Caco-2 (cell line): ENCODE results near the gene STAM. TPM values are rescaled to one million over a fixed set of nuclear protein-coding genes. Genes with fewer than 3 reads are reported as not detected.
A peak's percentile ranks its signal among the peaks of the same experiment; 100 is the strongest.

Source experiments
- BruUV-seq: library from RNA; stranded (reverse); fragments of 400-500 nt; replicated peaks from 2 replicates; lab custom pipeline; 2021; lab: Mats Ljungman, UMichigan
- CTCF ChIA-PET: fragments of 300-600 bp; sonication (Branson Sonifier 250); formaldehyde crosslinking; loops from one replicate; lab custom pipeline; 2022; ENCODE audit warnings: antibody characterized with exemption; lab: Charles Lee
- POLR2A ChIA-PET: fragments of 300-600 bp; sonication (Branson Sonifier 250); formaldehyde crosslinking; loops from one replicate; lab custom pipeline; 2022; ENCODE audit warnings: antibody characterized with exemption; lab: Charles Lee
- DNase-seq, 2 experiments: peaks; one replicate each; pipeline versions ENCODE4 v3.0.0 to v3.0.0-alpha.2; 2020 to 2022
- H3K27me3 ChIP-seq: replicated peaks from 2 replicates; pipeline ENCODE4 v1.6.0; 2011; ENCODE audit warnings: low read length; ENCODE audit not compliant: control insufficient read depth, insufficient read depth
- H3K36me3 ChIP-seq: 2 replicates; pipeline ENCODE4 v1.5.1; 2011; ENCODE audit warnings: low read length; ENCODE audit not compliant: control insufficient read depth, insufficient read depth
- H3K4me1 ChIP-seq: fragments of 250-450 bp; sonication (Bioruptor Pico); 2 replicates; pipeline ENCODE4 v1.5.1; 2020; ENCODE audit warnings: mild to moderate bottlenecking
- H3K4me3 ChIP-seq: 2 replicates; pipeline ENCODE4 v1.5.1; 2011; ENCODE audit warnings: low read depth, mild to moderate bottlenecking, control low read depth, low read length
- H3K9me3 ChIP-seq: fragments of 250-450 bp; sonication (Bioruptor Pico); 2 replicates; pipeline ENCODE4 v1.5.1; 2020; ENCODE audit warnings: mild to moderate bottlenecking, moderate library complexity
- H3K27ac Mint-ChIP-seq: one replicate; pipeline ENCODE4 v1.8.0; 2022; ENCODE audit warnings: mixed read lengths; ENCODE audit not compliant: unreplicated experiment
- H3K27me3 Mint-ChIP-seq: one replicate; pipeline ENCODE4 v1.8.0; 2022; ENCODE audit warnings: mixed read lengths; ENCODE audit not compliant: insufficient read depth, unreplicated experiment
- H3K36me3 Mint-ChIP-seq: one replicate; pipeline ENCODE4 v1.8.0; 2022; ENCODE audit warnings: mild to moderate bottlenecking, mixed read lengths; ENCODE audit not compliant: insufficient read depth, unreplicated experiment
- H3K4me1 Mint-ChIP-seq: one replicate; pipeline ENCODE4 v1.8.0; 2022; ENCODE audit warnings: low read depth, mixed read lengths; ENCODE audit not compliant: unreplicated experiment
- H3K4me3 Mint-ChIP-seq: one replicate; pipeline ENCODE4 v1.8.0; 2022; ENCODE audit warnings: mild to moderate bottlenecking, moderate library complexity, mixed read lengths; ENCODE audit not compliant: unreplicated experiment
- H3K9me3 Mint-ChIP-seq: one replicate; pipeline ENCODE4 v1.8.0; 2022; ENCODE audit warnings: mixed read lengths; ENCODE audit not compliant: unreplicated experiment
- intact Hi-C: fragments of 100-400 bp; cut with micrococcal nuclease; formaldehyde crosslinking; loops from one replicate; pipeline ENCODE4 v1.10.0; 2022; ENCODE audit not compliant: unreplicated experiment
- total RNA-seq: library from RNA; stranded (reverse); gene quantifications from 2 replicates; pipeline ENCODE4 v1.2.3, GENCODE V29; 2022
- TF ChIP-seq, protein P1 (sequence below), 2 experiments: fragments of 200-600 bp in 1 of 2; IDR thresholded peaks; 1 replicate in 1 of 2; 2 replicates in 1 of 2; pipeline versions ENCODE4 v1.5.1 to v1.8.0; 2011 to 2022; ENCODE audit warnings: antibody characterized with exemption in 1 of 2, control low read depth in 1 of 2, inconsistent platforms in 1 of 2, low read depth in 1 of 2, low read length in 1 of 2, mild to moderate bottlenecking in 1 of 2, moderate library complexity in 1 of 2; ENCODE audit not compliant: insufficient read depth in 1 of 2, severe bottlenecking in 1 of 2, unreplicated experiment in 1 of 2

The STAM gene
- total RNA-seq, 1 experiment from 2014 or later, result 51.9 TPM

DNA sequence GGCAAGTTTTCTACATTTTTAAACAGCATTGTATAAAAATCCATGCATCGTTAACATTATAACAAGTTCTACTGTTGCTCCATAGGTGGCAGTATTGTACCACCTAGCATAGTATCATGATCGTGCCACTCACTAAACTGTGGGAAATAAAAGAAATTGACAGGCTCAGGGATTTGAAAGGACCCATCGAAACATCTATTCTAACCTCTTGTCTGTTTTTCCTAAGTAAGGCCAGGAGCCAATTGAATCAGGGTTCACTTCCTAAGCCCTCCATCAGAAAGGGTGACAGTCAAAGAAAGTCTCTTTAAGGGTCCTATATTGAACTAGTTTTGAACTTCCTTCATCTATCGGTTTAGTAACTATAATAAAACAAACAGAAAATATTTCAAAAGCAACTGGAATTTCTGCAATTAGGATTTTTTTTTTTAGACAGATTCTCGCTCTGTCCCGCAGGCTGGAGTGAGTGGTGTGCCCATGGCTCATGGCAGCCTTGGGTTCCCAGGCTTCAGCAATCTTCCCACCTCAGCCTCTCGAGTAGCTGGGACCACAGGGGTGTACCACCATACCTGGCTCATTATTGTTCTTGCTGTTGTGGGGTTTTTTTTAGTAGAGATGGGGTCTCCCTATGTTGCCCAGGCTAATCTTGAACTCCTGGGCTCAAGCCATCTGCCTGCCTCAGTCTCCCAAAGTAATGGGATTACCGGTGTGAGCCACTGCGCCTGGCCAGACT, 36.2 kb upstream of the STAM start:
- H3K27me3 ChIP-seq, result no peaks in the 10 kb centered on the region
- peak in 1 of 2 experiments; percentile 65 for DNase-seq
- TF ChIP-seq, protein P1, sequence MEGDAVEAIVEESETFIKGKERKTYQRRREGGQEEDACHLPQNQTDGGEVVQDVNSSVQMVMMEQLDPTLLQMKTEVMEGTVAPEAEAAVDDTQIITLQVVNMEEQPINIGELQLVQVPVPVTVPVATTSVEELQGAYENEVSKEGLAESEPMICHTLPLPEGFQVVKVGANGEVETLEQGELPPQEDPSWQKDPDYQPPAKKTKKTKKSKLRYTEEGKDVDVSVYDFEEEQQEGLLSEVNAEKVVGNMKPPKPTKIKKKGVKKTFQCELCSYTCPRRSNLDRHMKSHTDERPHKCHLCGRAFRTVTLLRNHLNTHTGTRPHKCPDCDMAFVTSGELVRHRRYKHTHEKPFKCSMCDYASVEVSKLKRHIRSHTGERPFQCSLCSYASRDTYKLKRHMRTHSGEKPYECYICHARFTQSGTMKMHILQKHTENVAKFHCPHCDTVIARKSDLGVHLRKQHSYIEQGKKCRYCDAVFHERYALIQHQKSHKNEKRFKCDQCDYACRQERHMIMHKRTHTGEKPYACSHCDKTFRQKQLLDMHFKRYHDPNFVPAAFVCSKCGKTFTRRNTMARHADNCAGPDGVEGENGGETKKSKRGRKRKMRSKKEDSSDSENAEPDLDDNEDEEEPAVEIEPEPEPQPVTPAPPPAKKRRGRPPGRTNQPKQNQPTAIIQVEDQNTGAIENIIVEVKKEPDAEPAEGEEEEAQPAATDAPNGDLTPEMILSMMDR (IDR thresholded peaks at IDR 0.05; ENCODE audit: insufficient read depth in 1 of 2, low read depth in 1 of 2, low read length in 1 of 2, severe bottlenecking in 1 of 2, unreplicated experiment in 1 of 2), result peak; percentile 88 to 89
- intact Hi-C loops, result loop anchor here (1.0 kb wide), 5 partner anchors 136 to 609 kb away; no protein-coding TSS in a partner anchor
- no peak overlapping the region for H3K27ac Mint-ChIP-seq
- H3K4me1 Mint-ChIP-seq, result peaks cover 7% of the 10 kb centered on the region
- H3K4me1 ChIP-seq, result no peaks in the 10 kb centered on the region
- no peaks in the 10 kb centered on the region for H3K9me3 Mint-ChIP-seq
- H3K36me3 Mint-ChIP-seq, result peaks cover 7% of the 10 kb centered on the region
- no peaks in the 10 kb centered on the region for H3K9me3 ChIP-seq
- H3K4me3 ChIP-seq, result no peak overlapping the region
- H3K36me3 ChIP-seq, result no peaks in the 10 kb centered on the region
- no peak overlapping the region for H3K4me3 Mint-ChIP-seq
- ChIA-PET POLR2A (no interaction called here), CTCF (interaction anchor here (0.6 to 0.9 kb wide), 4 partner anchors 50 to 1165 kb away, joined by 3 to 7 read pairs (median 4); no protein-coding TSS in a partner anchor)
- no TSS peak for BruUV-seq
- H3K27me3 Mint-ChIP-seq, result no peaks in the 10 kb centered on the region

DNA sequence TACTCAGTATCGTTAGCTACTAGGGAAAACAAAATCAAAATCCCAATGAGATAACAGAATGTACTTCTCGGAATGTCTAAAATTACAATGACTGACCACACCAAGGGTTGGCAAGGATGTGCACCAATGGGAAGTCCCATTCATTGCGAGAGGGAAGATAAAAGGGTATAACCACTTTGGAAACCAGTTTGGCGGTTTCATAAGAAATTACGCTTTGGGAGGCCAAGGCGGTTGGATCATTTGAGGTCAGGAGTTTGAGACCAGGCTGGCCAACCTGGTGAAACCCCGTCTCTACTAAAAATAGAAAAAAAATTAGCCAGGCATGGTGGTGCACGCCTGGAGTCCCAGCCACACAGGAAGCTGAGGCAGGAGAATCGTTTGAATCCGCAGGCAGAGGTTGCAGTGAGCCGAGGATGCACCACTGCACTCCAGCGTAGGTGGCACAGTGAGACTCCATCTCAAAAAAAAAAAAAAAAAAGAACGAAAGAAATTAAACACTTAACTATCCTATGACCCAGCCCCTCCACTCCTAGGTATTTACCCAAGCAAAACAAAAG, 34.4 kb upstream of the STAM start:
- ChIA-PET POLR2A (no interaction called here), CTCF (interaction anchor here (0.7 kb wide), 2 partner anchors 69 to 148 kb away, joined by 6 to 7 read pairs; no protein-coding TSS in a partner anchor)
- DNase-seq, result no peak
- H3K4me3 Mint-ChIP-seq, result no peak overlapping the region
- H3K27me3 Mint-ChIP-seq, result no peaks in the 10 kb centered on the region
- no peaks in the 10 kb centered on the region for H3K27me3 ChIP-seq
- H3K27ac Mint-ChIP-seq, result no peak overlapping the region
- H3K36me3 ChIP-seq, result no peaks in the 10 kb centered on the region
- H3K9me3 Mint-ChIP-seq, result no peaks in the 10 kb centered on the region
- H3K4me1 Mint-ChIP-seq, result peaks cover 7% of the 10 kb centered on the region
- no peaks in the 10 kb centered on the region for H3K9me3 ChIP-seq
- TF ChIP-seq, protein P1 (IDR thresholded peaks at IDR 0.05; ENCODE audit: insufficient read depth in 1 of 2, low read depth in 1 of 2, low read length in 1 of 2, severe bottlenecking in 1 of 2, unreplicated experiment in 1 of 2), result no peak
- H3K4me3 ChIP-seq, result no peak overlapping the region
- intact Hi-C loops, result no loop called here
- no TSS peak for BruUV-seq
- peaks cover 15% of the 10 kb centered on the region for H3K36me3 Mint-ChIP-seq
- no peaks in the 10 kb centered on the region for H3K4me1 ChIP-seq

GRCh38 chr10:17616403-17617030, 27.4 kb upstream of the STAM start:
- peak; percentile 83 to 89 for DNase-seq
- peaks cover 6% of the 10 kb centered on the region for H3K4me1 Mint-ChIP-seq
- H3K36me3 Mint-ChIP-seq, result peaks cover 24% of the 10 kb centered on the region
- H3K27me3 Mint-ChIP-seq, result no peaks in the 10 kb centered on the region
- H3K27ac Mint-ChIP-seq, result peak overlapping the region; percentile 32
- TF ChIP-seq, protein P1 (IDR thresholded peaks at IDR 0.05; ENCODE audit: insufficient read depth in 1 of 2, low read depth in 1 of 2, low read length in 1 of 2, severe bottlenecking in 1 of 2, unreplicated experiment in 1 of 2), result peak in 1 of 2 experiments; percentile 8
- H3K9me3 Mint-ChIP-seq, result no peaks in the 10 kb centered on the region
- H3K27me3 ChIP-seq, result no peaks in the 10 kb centered on the region
- no TSS peak for BruUV-seq
- H3K9me3 ChIP-seq, result no peaks in the 10 kb centered on the region
- H3K36me3 ChIP-seq, result no peaks in the 10 kb centered on the region
- intact Hi-C loops, result loop anchor here (1.0 to 5.0 kb wide), 4 partner anchors 16 to 91 kb away; partner anchors contain the start of gene STAM
- peak overlapping the region; percentile 98 for H3K4me3 ChIP-seq
- ChIA-PET POLR2A (interaction anchor here (0.5 to 2.5 kb wide), 9 partner anchors 10 to 1188 kb away, joined by 3 to 80 read pairs (median 8); partner anchors contain the start of gene STAM), CTCF (interaction anchor here (0.6 to 2.4 kb wide), 9 partner anchors 10 to 366 kb away, joined by 3 to 32 read pairs (median 4); partner anchors contain the start of gene STAM)
- peak overlapping the region; percentile 97 for H3K4me3 Mint-ChIP-seq
- no peaks in the 10 kb centered on the region; the same call in 1 of the 2 replicates for H3K4me1 ChIP-seq
